OCI-LY1 (cell line): ENCODE data around the gene EID3.
"Not testable (repeated sequence)": the region's sequence is repeated elsewhere in the genome, so short reads cannot be mapped to it uniquely, and the experiment has no call there.

Experiments used
- H2AFZ ChIP-seq: fragments of 200-600 bp; sonication (generic), shearing (Covaris generic); 2 replicates; pipeline ENCODE4 v1.6.0; 2014; ENCODE audit warnings: antibody characterized with exemption, mild to moderate bottlenecking, low read length
- H3F3A ChIP-seq: fragments of 200-600 bp; sonication (generic), shearing (Covaris generic); 2 replicates; pipeline ENCODE4 v1.6.0; 2014; ENCODE audit warnings: mild to moderate bottlenecking, antibody characterized with exemption, low read length, moderate library complexity; ENCODE audit not compliant: insufficient read depth
- H3K27ac ChIP-seq: fragments of 200-600 bp; sonication (generic); 2 replicates; pipeline ENCODE4 v1.5.1; 2014; ENCODE audit warnings: low read length, mixed run types, mild to moderate bottlenecking, low read depth; ENCODE audit not compliant: poor library complexity, severe bottlenecking
- H3K27me3 ChIP-seq: fragments of 200-600 bp; sonication (generic); 2 replicates; pipeline ENCODE4 v1.6.0; 2014; ENCODE audit warnings: antibody characterized with exemption, mild to moderate bottlenecking, low read length, moderate library complexity; ENCODE audit not compliant: insufficient read depth
- H3K36me3 ChIP-seq: fragments of 200-600 bp; sonication (generic); 2 replicates; pipeline ENCODE4 v1.6.1; 2014; ENCODE audit warnings: mild to moderate bottlenecking, antibody characterized with exemption, low read length, moderate library complexity, mixed read lengths; ENCODE audit not compliant: insufficient read depth
- H3K4me1 ChIP-seq: fragments of 200-600 bp; sonication (generic); 2 replicates; pipeline ENCODE4 v1.5.1; 2014; ENCODE audit warnings: mild to moderate bottlenecking, low read length, moderate library complexity; ENCODE audit not compliant: insufficient read depth, severe bottlenecking
- H3K4me2 ChIP-seq: fragments of 200-600 bp; sonication (generic), shearing (Covaris generic); 2 replicates; pipeline ENCODE4 v1.6.1; 2014; ENCODE audit warnings: low read length
- H3K4me3 ChIP-seq: fragments of 200-600 bp; sonication (generic); 2 replicates; pipeline ENCODE4 v1.5.1; 2014; ENCODE audit warnings: low read length, low read depth, mild to moderate bottlenecking, mixed read lengths; ENCODE audit not compliant: poor library complexity, severe bottlenecking
- H3K79me2 ChIP-seq: fragments of 200-600 bp; shearing (Covaris generic); 2 replicates; pipeline ENCODE4 v1.6.1; 2016; ENCODE audit warnings: mixed run types, low read length, mixed read lengths; ENCODE audit not compliant: insufficient read depth
- H3K9ac ChIP-seq: fragments of 200-600 bp; sonication (generic), shearing (Covaris generic); 2 replicates; pipeline ENCODE4 v1.6.1; 2014; ENCODE audit warnings: mild to moderate bottlenecking, low read length, mixed read lengths
- H3K9me2 ChIP-seq: fragments of 200-600 bp; sonication (generic), shearing (Covaris generic); 2 replicates; pipeline ENCODE4 v1.6.1; 2014; ENCODE audit warnings: low read depth, mild to moderate bottlenecking, low read length, mixed read lengths
- H3K9me3 ChIP-seq: fragments of 200-600 bp; shearing (Covaris generic); 2 replicates; pipeline ENCODE4 v1.6.1; 2014; ENCODE audit warnings: low read length, mixed read lengths
- H4K20me1 ChIP-seq: fragments of 200-600 bp; sonication (generic), shearing (Covaris generic); 2 replicates; pipeline ENCODE4 v1.6.0; 2016; ENCODE audit warnings: mild to moderate bottlenecking, low read length; ENCODE audit not compliant: insufficient read depth
- EZH2 ChIP-seq: fragments of 200-600 bp; sonication (generic), shearing (Covaris generic); IDR thresholded peaks from 2 replicates; pipeline ENCODE4 v1.8.0; 2017; ENCODE audit warnings: borderline replicate concordance, mixed run types, mild to moderate bottlenecking, antibody characterized with exemption, low read length, moderate library complexity, mixed read lengths
- TF ChIP-seq, protein P1 (sequence below): fragments of 200-600 bp; sonication (generic), shearing (Covaris generic); IDR thresholded peaks from 2 replicates; pipeline ENCODE4 v1.5.1; 2017; ENCODE audit warnings: mild to moderate bottlenecking, antibody characterized with exemption, low read length, moderate library complexity, mixed read lengths

The EID3 gene

DNA sequence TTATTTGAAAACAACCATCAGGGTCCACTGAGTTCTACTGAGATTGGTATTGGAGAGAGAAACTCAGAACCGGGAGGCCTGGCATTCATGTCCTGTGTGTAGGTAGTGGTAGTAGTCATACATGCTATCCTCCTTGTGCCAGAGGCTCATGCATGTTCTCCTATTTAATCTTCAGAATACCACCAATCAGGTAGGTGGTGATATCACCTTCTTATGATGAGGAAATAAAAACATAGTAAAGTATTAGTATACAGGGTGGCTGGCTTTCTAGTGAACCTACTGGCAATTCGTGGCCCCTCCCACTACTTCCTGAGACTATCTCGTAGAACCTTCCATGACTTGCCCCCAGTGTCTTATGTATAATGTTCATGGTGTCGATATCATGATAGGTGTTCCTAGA lies 40.5 kb upstream of the EID3 start:
- Histone ChIP-seq H4K20me1 (no peaks in the 10 kb centered on the region), H3K27ac (no peak overlapping the region), H3F3A (no peaks in the 10 kb centered on the region), H3K9ac (no peak overlapping the region), H3K4me2 (no peak overlapping the region), H2AFZ (no peak overlapping the region), H3K4me1 (no peaks in the 10 kb centered on the region), H3K36me3 (no peaks in the 10 kb centered on the region), H3K4me3 (no peak overlapping the region), H3K27me3 (no peaks in the 10 kb centered on the region), H3K9me3 (no peaks in the 10 kb centered on the region), H3K9me2 (no peaks in the 10 kb centered on the region), H3K79me2 (no peaks in the 10 kb centered on the region)
- no peak for TF ChIP-seq EZH2
- TF ChIP-seq, protein P1, sequence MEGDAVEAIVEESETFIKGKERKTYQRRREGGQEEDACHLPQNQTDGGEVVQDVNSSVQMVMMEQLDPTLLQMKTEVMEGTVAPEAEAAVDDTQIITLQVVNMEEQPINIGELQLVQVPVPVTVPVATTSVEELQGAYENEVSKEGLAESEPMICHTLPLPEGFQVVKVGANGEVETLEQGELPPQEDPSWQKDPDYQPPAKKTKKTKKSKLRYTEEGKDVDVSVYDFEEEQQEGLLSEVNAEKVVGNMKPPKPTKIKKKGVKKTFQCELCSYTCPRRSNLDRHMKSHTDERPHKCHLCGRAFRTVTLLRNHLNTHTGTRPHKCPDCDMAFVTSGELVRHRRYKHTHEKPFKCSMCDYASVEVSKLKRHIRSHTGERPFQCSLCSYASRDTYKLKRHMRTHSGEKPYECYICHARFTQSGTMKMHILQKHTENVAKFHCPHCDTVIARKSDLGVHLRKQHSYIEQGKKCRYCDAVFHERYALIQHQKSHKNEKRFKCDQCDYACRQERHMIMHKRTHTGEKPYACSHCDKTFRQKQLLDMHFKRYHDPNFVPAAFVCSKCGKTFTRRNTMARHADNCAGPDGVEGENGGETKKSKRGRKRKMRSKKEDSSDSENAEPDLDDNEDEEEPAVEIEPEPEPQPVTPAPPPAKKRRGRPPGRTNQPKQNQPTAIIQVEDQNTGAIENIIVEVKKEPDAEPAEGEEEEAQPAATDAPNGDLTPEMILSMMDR, result no peak

DNA sequence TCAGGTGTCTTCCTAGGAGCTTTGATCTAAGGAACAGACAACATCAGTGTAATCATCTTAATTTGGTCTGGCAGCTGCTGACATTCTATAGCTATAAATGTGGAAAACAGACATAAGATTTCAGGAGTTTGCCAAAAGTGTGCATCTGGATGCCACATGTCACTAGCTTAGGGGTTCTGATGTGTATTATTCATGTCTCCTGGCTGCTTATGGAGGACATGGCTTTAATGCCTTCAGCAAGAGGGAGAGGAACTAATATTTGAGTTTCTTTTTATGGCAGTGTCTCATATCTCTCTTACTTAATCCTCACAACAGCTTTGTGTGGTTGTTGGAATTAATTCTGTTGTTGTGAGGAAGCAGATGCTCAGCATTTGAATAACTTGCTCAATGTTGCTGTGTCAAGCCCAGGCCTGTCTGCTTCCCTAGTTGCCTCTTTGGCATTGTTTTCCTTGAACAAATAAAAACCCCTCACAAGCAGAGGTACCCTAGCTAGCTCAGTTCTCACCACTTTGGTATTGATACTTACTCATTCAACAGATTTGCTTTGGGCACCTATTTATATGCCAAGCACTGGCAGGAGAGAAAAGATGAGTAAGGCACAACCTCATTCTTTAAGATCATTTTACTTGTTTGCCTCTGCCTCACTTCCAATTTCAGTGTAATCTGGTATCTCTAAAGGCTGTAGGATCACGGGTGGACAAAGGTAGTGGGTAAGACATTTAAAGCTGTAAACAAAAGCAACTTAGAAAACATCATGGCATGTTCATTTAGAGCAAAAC lies 39.8 kb upstream of the EID3 start:
- H3K4me3 ChIP-seq, result no peak overlapping the region
- no peak overlapping the region for H3K4me2 ChIP-seq
- no peaks in the 10 kb centered on the region for H3K36me3 ChIP-seq
- H3K27me3 ChIP-seq, result no peaks in the 10 kb centered on the region
- H3K4me1 ChIP-seq, result no peaks in the 10 kb centered on the region
- H3K27ac ChIP-seq, result no peak overlapping the region
- H4K20me1 ChIP-seq, result no peaks in the 10 kb centered on the region
- no peaks in the 10 kb centered on the region for H3K9me2 ChIP-seq
- no peaks in the 10 kb centered on the region for H3K79me2 ChIP-seq
- no peaks in the 10 kb centered on the region for H3K9me3 ChIP-seq
- no peak for TF ChIP-seq EZH2
- TF ChIP-seq, protein P1, result no peak
- no peak overlapping the region for H3K9ac ChIP-seq
- no peak overlapping the region for H2AFZ ChIP-seq
- no peaks in the 10 kb centered on the region for H3F3A ChIP-seq

DNA sequence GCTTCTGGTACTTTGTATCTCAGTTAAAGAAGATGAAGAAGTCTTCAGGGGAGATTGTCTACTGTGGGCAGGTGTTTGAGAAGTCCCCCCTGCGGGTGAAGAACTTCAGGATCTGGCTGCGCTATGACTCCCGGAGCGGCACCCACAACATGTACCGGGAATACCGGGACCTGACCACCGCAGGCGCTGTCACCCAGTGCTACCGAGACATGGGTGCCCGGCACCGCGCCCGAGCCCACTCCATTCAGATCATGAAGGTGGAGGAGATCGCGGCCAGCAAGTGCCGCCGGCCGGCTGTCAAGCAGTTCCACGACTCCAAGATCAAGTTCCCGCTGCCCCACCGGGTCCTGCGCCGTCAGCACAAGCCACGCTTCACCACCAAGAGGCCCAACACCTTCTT lies 38.1 kb upstream of the EID3 start:
- not testable (repeated sequence) for H4K20me1 ChIP-seq, H3K36me3 ChIP-seq, H3K4me3 ChIP-seq, H2AFZ ChIP-seq, H3F3A ChIP-seq, H3K4me2 ChIP-seq, H3K9me2 ChIP-seq, H3K4me1 ChIP-seq, H3K27me3 ChIP-seq, H3K27ac ChIP-seq, H3K79me2 ChIP-seq, H3K9me3 ChIP-seq, H3K9ac ChIP-seq

DNA sequence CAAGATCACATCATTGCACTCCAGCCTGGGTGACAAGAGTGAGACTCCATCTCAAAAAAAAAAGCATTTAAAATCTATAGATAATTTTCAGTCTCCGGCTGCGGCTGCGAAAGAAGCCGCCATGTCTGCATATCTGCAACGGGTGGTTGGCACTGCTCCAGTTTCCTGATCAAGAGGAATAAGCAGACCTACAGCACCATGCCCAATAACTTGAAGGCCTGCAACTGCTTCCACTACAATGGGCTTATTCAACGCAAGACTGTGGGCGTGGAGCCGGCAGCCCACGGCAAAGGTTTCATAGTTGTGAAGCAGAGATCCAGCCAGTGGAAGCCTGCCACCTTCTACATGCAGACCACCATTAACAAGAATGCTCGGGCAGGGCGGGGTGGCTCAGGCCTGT lies 30.6 kb upstream of the EID3 start:
- H2AFZ ChIP-seq, result no peak overlapping the region

More for the DNA sequence above, 30.6 kb upstream of the EID3 start:
- Histone ChIP-seq H3K4me3 (no peak overlapping the region), H3K9me2 (no peaks in the 10 kb centered on the region), H3K36me3 (no peaks in the 10 kb centered on the region), H3K79me2 (no peaks in the 10 kb centered on the region), H3K9ac (no peak overlapping the region), H3K9me3 (no peaks in the 10 kb centered on the region), H3K27ac (no peak overlapping the region), H3K4me1 (peaks cover 12% of the 10 kb centered on the region), H3K4me2 (no peak overlapping the region), H3F3A (no peaks in the 10 kb centered on the region), H4K20me1 (no peaks in the 10 kb centered on the region), H3K27me3 (no peaks in the 10 kb centered on the region)
- TF ChIP-seq EZH2, result no peak
- TF ChIP-seq, protein P1, result no peak
